Activated T-helper 9 cell treated with anti-CD3 and anti-CD28 coated beads, Interleukin-2, amount 50 U/mL, for 16 hours (primary cell): Measurements from ENCODE around the gene AHNAK.
"Not testable (repeated sequence)": the region's sequence is repeated elsewhere in the genome, so short reads cannot be mapped to it uniquely, and the experiment has no call there.

Source experiments
- DNase-seq: peaks from one replicate; pipeline ENCODE4 v3.0.0-alpha.2; 2020; ENCODE audit warnings: low read depth

AHNAK gene

GRCh38 chr11:62571493-62571892 lies 24.9 kb upstream of the AHNAK start:
- not testable (repeated sequence) for DNase-seq

GRCh38 chr11:62570903-62571302 lies 24.3 kb upstream of the AHNAK start:
- DNase-seq: not testable (repeated sequence)

DNA sequence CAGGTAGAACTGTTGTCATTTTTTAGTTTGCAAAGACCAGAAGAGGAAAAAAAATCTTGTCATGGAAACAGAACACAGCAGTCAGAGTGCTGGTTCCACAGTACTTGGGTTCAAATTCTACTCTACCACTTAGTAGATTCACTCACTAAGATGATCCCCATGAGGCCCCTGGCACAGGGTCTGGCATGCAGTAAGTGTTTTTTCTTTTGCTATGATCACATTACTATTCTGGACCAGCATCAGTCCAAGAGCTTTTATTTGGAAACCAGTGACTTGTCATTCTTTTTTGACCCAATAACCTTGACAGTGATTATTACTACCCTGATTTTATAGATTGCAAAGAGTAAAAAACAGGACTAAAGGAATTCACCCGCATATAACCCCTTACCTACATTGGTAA lies 23.0 kb upstream of the AHNAK start:
- no peak for DNase-seq

- DNase-seq: no peak
Measured at GRCh38 chr11:62567018-62567633, 20.5 kb upstream of the AHNAK start.

DNA sequence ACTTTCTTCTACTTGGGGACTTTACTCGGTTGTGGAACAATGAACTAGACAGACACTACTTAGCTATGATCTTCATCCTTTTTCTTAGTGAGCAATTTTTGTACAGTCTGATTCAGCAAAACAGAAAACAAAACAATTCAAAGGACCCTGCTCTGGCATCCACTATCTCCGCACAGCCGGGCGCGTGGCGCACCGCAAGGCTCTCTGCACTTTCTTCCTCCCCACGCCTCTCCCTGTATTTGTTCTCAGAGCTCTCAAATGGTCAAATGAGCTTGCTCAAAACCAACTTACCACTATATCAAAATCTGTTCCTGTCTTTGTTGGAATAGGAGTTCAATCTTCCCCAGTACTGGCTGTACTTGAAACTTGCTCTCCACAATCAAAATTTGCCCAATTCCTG lies 19.6 kb upstream of the AHNAK start:
- DNase-seq: no peak

- no peak for DNase-seq
Measured at GRCh38 chr11:62565100-62565802, 18.6 kb upstream of the AHNAK start.

GRCh38 chr11:62561677-62562230 lies 15.1 kb upstream of the AHNAK start:
- DNase-seq: not testable (repeated sequence)

GRCh38 chr11:62560566-62561103 lies 14.0 kb upstream of the AHNAK start:
- DNase-seq: peak; percentile 73

DNA sequence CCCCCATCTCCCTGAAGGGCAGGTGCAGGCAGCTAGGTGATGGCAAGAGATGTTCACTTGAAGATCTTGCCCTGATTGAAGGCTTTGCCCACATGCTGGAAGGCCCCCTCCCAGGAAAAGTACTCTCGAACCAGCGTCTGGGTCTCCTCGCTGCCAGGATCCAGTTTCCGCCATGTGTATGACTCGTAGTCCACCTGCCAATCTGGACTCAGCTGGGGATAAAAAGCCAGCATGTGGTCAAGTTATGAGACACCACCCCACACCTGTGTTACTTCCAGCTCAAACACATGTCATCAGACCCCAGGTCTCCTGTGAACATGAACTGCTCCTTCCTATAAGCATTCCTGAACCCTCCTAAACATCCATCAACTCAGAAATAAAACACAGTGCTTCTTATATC lies 13.0 kb upstream of the AHNAK start:
- not testable (repeated sequence) for DNase-seq

GRCh38 chr11:62559204-62559603 lies 12.6 kb upstream of the AHNAK start:
- DNase-seq: no peak

DNA sequence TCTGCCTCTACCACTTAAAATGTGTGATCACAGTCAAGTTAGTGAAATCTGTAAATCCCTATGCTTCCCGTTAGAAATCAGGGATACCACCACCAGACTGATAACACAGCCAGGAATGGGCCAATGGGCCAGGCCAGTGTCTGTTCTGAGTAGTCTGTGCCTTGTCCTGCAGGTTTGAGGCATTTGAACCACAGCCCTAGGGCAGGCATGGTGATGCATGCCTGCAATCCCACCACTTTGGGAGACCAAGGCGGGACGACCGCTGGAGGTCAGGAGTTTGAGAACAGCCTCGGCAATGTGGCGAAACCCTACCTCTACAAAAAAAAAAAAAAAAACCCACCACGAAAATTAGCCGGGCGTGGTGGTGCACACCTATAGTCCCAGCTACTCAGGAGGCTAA lies 12.1 kb upstream of the AHNAK start:
- no peak for DNase-seq

- no peak for DNase-seq
Measured at GRCh38 chr11:62556875-62557631, 10.4 kb upstream of the AHNAK start.

- peak; percentile 60 for DNase-seq
Measured at GRCh38 chr11:62556108-62556874, 9.7 kb upstream of the AHNAK start.

GRCh38 chr11:62555464-62556107 lies 9.0 kb upstream of the AHNAK start:
- DNase-seq: no peak

DNA sequence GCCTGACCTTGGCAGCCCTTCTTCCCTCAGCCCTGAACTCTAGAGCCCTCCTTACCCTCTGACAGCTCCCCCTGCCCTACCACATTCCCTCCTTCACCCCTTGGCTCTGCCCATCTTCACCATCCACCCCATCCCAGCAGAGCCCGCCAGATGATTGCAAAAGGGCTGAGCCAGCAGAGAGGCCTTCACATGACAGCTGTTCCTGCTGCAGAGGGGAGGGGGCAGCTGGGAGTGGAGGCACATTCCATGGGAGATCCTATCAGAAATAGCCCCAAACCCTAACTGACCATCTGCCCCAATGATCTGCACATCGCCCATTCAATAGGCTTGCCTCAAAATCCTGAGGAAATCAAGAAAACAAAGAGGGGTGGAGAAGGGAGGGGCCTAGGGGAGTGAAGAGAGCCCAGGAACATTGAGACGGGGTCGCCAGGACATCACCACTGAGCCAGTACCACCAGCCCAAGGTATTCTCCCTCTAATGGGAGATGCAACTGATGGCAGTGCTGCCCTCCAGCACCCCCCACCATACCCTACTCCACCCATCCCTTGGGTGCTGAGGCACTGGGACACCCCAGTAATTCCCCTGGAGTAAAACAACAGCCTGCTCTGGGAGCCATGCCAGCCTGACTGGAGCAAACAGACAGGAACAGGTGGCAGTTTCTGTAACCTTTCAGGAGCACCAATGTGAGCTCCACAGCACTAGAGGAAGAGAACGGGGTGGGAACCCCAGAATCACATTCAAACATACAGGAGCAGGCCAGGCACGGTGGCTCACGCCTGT lies 8.0 kb upstream of the AHNAK start:
- no peak for DNase-seq

DNA sequence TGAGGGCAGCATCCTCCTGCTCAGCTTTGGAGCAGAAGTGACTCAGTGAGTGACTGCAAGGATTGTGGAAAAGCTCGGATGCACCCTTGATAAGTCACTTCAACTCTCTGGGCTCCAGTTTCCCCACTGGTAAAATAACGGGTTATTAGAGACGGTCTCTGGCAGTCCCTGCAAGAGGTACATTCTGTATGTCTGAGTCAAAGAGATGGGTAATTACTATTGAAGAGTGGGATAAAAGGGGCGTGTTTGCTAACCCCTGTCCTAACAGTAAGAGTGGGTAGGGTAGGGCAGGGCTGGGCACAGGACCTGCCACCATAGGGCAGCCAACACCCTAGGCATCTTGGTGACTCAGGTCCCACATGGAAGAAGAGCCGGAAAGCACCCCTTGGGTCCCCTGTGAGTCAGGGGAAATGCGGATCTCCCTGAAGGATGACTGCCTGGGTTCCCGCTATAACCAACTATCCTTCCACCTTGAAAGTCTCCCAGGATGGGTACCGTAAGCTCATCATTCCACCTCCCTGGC lies 7.3 kb upstream of the AHNAK start:
- DNase-seq: no peak

- DNase-seq: no peak
Measured at GRCh38 chr11:62553080-62553838, 6.7 kb upstream of the AHNAK start.

DNA sequence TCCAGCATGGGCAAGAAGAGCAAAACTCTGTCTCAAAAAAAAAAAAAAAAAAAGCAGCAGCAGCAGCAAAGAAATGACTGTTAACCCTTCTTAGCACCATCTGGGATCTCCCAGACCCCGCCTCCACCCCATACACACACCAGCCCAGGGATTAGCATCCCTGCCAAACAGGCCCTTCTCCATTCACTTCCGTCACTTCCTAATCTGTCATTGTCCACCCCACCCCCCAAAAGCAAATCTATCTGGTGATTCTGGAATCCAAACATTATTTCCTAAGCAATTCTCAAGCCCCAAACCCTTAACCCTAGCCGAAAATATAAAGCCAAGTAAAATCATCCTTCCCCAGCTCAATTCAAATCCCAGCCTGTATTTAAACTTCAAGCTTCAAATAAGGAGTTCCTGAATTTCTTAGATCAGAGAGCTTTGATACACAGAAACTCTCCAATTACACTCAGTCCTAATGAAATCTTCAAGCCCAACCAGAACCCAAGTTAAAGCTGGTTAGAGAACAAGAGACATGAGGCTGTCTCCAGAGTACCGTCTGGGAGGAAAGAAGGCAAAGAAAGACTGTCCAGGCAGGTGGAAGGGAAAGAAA lies 6.0 kb upstream of the AHNAK start:
- no peak for DNase-seq

- DNase-seq: not testable (repeated sequence)
Measured at GRCh38 chr11:62550478-62550877, 3.9 kb upstream of the AHNAK start.
